Breast epithelium (tissue), 4 donors: ENCODE data around the gene DEFB108B. TPM values are rescaled to one million over a fixed set of nuclear protein-coding genes. Genes with fewer than 3 reads are reported as not detected.
A peak's percentile ranks its signal among the peaks of the same experiment; 100 is the strongest.
"Not testable (repeated sequence)": the region's sequence is repeated elsewhere in the genome, so short reads cannot be mapped to it uniquely, and the experiment has no call there.

Source experiments
- DNase-seq, 2 donors: peaks; one replicate each; pipeline ENCODE4 v3.0.0-alpha.2; 2019; ENCODE audit warnings: low spot score in 2 of 2
- H3K27ac ChIP-seq, 2 donors: fragments of 200-600 bp; sonication (generic) in 1 of 2; one replicate each; pipeline ENCODE4 v1.5.1; 2016 to 2019; ENCODE audit warnings: mild to moderate bottlenecking in 1 of 2
- H3K27me3 ChIP-seq, 2 donors: fragments of 200-600 bp; sonication (generic) in 1 of 2; one replicate each; pipeline versions ENCODE4 v1.5.1 to v1.6.0; 2017 to 2019; ENCODE audit warnings: control low read depth in 1 of 2, mild to moderate bottlenecking in 1 of 2
- H3K36me3 ChIP-seq: fragments of 200-600 bp; one replicate; pipeline ENCODE4 v1.5.1; 2019
- H3K4me1 ChIP-seq, 2 donors: fragments of 200-600 bp; sonication (generic); one replicate each; pipeline ENCODE4 v1.5.1; 2016 to 2019; ENCODE audit warnings: control low read depth in 1 of 2
- H3K4me3 ChIP-seq, 3 donors: fragments of 200-600 bp; sonication (generic); 1 replicate in 2 of 3; 2 replicates in 1 of 3; pipeline ENCODE4 v1.5.1; 2016 to 2019; ENCODE audit warnings: mild to moderate bottlenecking in 3 of 3, moderate library complexity in 2 of 3
- H3K9me3 ChIP-seq, 2 donors: fragments of 200-600 bp; sonication (generic) in 1 of 2; one replicate each; pipeline ENCODE4 v1.5.1; 2016 to 2019; ENCODE audit warnings: control low read depth in 1 of 2
- CTCF ChIP-seq, 3 donors: fragments of 450-650 bp; IDR thresholded peaks; one replicate each; pipeline ENCODE4 v1.5.1; 2016 to 2017; ENCODE audit warnings: antibody characterized with exemption in 3 of 3, mild to moderate bottlenecking in 3 of 3, moderate library complexity in 3 of 3
- POLR2A ChIP-seq: fragments of 450-650 bp; IDR thresholded peaks from one replicate; pipeline ENCODE4 v1.6.1; 2016; ENCODE audit warnings: antibody characterized with exemption, mild to moderate bottlenecking, moderate library complexity
- POLR2AphosphoS5 ChIP-seq, 3 donors: sonication (generic); formaldehyde crosslinking; IDR thresholded peaks; one replicate each; pipeline ENCODE4 v1.6.1; 2017; ENCODE audit warnings: antibody characterized with exemption in 3 of 3
- intact Hi-C: fragments of 100-400 bp; cut with DNase I; formaldehyde crosslinking; loops from one replicate; pipeline ENCODE4 v1.15.1; 2023; ENCODE audit warnings: low total_unique reads
- total RNA-seq, 3 donors: library from RNA; depleted of rRNA; stranded (reverse); fragments of >200 nt; gene quantifications; one replicate each; pipeline ENCODE4 v1.1.0, GENCODE V29; 2016

Gene DEFB108B
- total RNA-seq: not detected

GRCh38 chr11:71832811-71833210, at the start of gene DEFB108B:
Gene DEFB108B, plus strand, starts transcription at chr11:71833200. Its CDS starts 0 bp downstream, at chr11:71833200.
- H3K27me3 ChIP-seq, H3K36me3 ChIP-seq, H3K4me1 ChIP-seq, H3K27ac ChIP-seq, H3K9me3 ChIP-seq, DNase-seq, intact Hi-C loops, H3K4me3 ChIP-seq: not testable (repeated sequence)

- H3K9me3 ChIP-seq, H3K27me3 ChIP-seq, H3K4me1 ChIP-seq, DNase-seq, H3K36me3 ChIP-seq, intact Hi-C loops: not testable (repeated sequence)
- H3K27ac ChIP-seq: peak overlapping the region; percentile 89 to 95
- H3K4me3 ChIP-seq: peak overlapping the region; percentile 57 to 86 (median 76)
- peak; percentile 48 for TF ChIP-seq POLR2A
Measured at GRCh38 chr11:71786114-71786847, 46.7 kb upstream of the DEFB108B start.

GRCh38 chr11:71786848-71787097, 46.2 kb upstream of the DEFB108B start:
- intact Hi-C loops: not testable (repeated sequence)
- DNase-seq: peak; percentile 99 to 100

GRCh38 chr11:71787098-71787823, 45.7 kb upstream of the DEFB108B start:
- TF ChIP-seq POLR2A (no peak), CTCF (IDR thresholded peaks at IDR 0.05) (no peak), POLR2AphosphoS5 (IDR thresholded peaks at IDR 0.05) (no peak)
- intact Hi-C loops: no loop called here
- peak overlapping the region; percentile 89 to 95 for H3K27ac ChIP-seq
- no peaks in the 10 kb centered on the region for H3K36me3 ChIP-seq
- DNase-seq: peak in 1 of 2 donors; percentile 83
- H3K4me3 ChIP-seq: peak overlapping the region; percentile 57 to 86 (median 76)
- H3K9me3 ChIP-seq: no peaks in the 10 kb centered on the region
- H3K27me3 ChIP-seq: no peaks in the 10 kb centered on the region
- no peaks in the 10 kb centered on the region for H3K4me1 ChIP-seq

More at GRCh38 chr11:71786848-71787097, 46.2 kb upstream of the DEFB108B start:
- Histone ChIP-seq H3K27ac (peak overlapping the region; percentile 89 to 95), H3K4me3 (peak overlapping the region; percentile 57 to 86 (median 76))
- not testable (repeated sequence) for H3K9me3 ChIP-seq, H3K36me3 ChIP-seq, H3K27me3 ChIP-seq, H3K4me1 ChIP-seq

GRCh38 chr11:71787824-71788454, 45.1 kb upstream of the DEFB108B start:
- Histone ChIP-seq H3K4me3 (peak overlapping the region; percentile 57 to 86 (median 76)), H3K27ac (peak overlapping the region; percentile 89 to 95)
- intact Hi-C loops, DNase-seq, H3K9me3 ChIP-seq, H3K36me3 ChIP-seq, H3K4me1 ChIP-seq, H3K27me3 ChIP-seq: not testable (repeated sequence)

- H3K9me3 ChIP-seq, H3K4me1 ChIP-seq, H3K27ac ChIP-seq, intact Hi-C loops, H3K27me3 ChIP-seq, H3K4me3 ChIP-seq, DNase-seq, H3K36me3 ChIP-seq: not testable (repeated sequence)
Measured at GRCh38 chr11:71789444-71790196, 43.4 kb upstream of the DEFB108B start.

- intact Hi-C loops, H3K4me3 ChIP-seq, H3K27me3 ChIP-seq, DNase-seq, H3K27ac ChIP-seq, H3K4me1 ChIP-seq, H3K36me3 ChIP-seq, H3K9me3 ChIP-seq: not testable (repeated sequence)
Measured at GRCh38 chr11:71791111-71791510, 41.9 kb upstream of the DEFB108B start.
